ENCODE data around the gene GALNT2.

DNA sequence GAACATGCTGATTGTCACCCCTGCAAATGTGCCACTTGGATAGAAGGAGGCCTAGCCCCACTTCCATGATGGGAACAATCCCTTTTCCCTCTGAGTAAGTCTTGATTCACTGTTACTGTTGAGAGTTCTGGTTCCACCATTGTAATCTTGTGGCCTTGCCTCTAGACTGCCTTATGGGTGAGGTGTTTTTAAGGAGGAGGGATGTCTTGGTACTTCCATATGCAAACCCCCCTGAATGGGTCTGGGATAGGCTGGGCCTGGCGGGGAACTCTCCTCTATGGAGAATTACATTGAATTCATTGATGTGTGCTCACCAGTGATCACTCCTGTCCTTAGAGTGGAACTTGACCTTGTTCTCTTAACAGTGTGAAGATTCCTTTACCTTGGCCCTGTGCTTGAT lies 5.8 kb downstream of the GALNT2 start:
- TF ChIP-seq, protein P1, sequence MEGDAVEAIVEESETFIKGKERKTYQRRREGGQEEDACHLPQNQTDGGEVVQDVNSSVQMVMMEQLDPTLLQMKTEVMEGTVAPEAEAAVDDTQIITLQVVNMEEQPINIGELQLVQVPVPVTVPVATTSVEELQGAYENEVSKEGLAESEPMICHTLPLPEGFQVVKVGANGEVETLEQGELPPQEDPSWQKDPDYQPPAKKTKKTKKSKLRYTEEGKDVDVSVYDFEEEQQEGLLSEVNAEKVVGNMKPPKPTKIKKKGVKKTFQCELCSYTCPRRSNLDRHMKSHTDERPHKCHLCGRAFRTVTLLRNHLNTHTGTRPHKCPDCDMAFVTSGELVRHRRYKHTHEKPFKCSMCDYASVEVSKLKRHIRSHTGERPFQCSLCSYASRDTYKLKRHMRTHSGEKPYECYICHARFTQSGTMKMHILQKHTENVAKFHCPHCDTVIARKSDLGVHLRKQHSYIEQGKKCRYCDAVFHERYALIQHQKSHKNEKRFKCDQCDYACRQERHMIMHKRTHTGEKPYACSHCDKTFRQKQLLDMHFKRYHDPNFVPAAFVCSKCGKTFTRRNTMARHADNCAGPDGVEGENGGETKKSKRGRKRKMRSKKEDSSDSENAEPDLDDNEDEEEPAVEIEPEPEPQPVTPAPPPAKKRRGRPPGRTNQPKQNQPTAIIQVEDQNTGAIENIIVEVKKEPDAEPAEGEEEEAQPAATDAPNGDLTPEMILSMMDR (IDR thresholded peaks at IDR 0.05): no peak
- no peak for TF ChIP-seq TCF7L2 (IDR thresholded peaks at IDR 0.05; ENCODE audit: low read depth, low read length)
